DMS53 treated with DMSO at 0.1 percent for 48 hours (cell line): ENCODE data around the gene VAV3.
"Not testable (repeated sequence)": the region's sequence is repeated elsewhere in the genome, so short reads cannot be mapped to it uniquely, and the experiment has no call there.

ENCODE experiments used
- DNase-seq: peaks from one replicate; lab custom pipeline; 2025; ENCODE audit not compliant: unreplicated experiment; lab: John Stamatoyannopoulos, UW

VAV3 gene

DNA sequence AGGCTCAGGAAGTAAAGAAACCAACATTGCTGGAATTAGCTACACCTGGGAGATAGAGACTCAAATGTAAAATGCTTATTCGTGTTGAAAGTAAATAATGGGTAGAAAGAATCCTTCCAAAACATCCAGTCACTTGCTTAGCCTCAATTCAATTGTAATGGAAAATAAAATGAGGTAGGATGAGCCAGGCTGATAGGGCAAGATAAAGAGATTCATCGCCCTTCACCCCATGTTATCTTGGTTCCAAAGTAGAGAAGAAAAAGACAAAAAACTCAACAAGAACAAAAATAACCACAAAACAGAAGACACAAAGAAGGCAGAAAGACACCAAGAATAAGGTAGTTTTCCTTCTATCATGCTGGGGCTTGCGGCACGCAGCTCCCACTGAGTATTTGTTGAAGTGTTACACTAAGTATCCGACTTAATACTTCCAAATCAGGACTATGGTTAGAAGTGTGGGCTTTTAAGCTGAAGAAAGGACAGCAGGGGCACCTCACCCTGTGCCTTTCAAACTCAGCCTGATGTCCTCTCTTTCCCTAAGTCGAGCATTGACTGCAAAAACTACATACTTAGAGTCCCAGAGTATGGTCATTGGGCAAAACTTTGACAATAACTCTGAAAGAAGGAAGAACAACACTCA is 202.1 kb downstream of the VAV3 start:
- no peak for DNase-seq

DNA sequence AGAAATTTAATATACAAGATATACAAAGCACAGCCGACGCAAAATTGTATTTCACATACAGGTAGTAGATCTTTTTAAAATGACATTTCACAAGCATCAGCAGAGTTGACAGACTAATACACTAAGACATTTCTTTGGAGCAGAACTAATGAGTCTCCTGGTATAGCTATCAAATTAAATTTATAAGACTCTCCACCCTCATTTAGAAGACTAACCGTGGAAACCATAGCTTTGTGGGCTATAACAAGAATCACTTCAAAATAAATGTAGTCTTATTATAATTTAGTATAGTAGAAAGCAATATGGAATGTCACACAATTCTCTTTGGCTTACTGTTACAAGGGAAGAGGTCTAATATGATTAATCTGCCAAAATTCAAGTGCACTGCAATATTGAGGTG is 204.9 kb downstream of the VAV3 start:
- DNase-seq = no peak

DNA sequence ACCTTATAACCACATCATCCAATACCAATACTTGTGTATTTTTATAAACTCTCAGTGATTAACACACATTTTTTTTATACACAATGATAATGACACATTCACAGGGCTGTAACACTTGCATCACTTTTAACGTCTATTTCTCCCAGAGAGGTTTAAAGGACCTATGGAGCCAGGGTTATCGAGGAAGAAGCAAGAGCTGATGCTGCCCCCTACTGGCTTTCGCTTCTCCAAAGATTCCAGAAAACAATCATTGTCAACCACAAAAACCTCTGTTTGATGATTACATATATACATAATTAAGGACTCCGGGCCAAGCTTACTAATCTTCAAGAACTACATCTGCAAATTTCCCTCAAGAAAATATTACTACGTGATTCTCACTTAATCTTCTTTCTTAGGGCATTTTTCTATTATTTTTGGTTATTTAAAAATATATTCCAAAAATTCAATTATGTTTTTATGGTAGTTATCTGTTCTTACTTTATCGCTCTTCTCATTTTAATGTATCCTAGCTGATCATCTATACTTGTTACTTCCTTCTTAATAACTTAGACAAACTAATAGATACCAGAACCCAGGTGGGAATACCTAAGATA is 214.5 kb downstream of the VAV3 start:
- DNase-seq = peak; percentile 65

DNA sequence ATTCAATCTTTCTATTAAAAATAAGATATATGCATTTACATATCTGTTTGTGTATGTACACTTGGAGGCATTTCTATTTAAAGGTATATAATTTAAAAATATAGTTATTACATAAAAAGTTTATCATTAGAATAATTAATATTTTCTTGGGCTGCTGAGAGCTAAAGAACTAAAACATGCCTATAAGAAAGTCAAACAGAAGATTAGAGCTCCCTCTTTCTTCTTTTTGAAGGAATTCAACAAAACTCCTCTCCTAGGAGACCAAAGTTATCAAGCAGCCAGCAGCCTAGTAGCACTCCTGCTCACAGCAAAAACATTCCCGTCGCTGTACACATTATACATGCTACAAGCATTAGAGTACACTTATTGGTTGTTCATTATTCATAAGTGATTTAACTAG is 216.4 kb downstream of the VAV3 start:
- DNase-seq = no peak

GRCh38 chr1:107741242-107741641 is 223.7 kb downstream of the VAV3 start:
- no peak for DNase-seq

- DNase-seq = no peak
Observed at GRCh38 chr1:107740579-107740978, 224.4 kb downstream of the VAV3 start.

GRCh38 chr1:107739651-107740050 is 225.3 kb downstream of the VAV3 start:
- DNase-seq = no peak

GRCh38 chr1:107739201-107739600 is 225.8 kb downstream of the VAV3 start:
- DNase-seq = peak; percentile 8

DNA sequence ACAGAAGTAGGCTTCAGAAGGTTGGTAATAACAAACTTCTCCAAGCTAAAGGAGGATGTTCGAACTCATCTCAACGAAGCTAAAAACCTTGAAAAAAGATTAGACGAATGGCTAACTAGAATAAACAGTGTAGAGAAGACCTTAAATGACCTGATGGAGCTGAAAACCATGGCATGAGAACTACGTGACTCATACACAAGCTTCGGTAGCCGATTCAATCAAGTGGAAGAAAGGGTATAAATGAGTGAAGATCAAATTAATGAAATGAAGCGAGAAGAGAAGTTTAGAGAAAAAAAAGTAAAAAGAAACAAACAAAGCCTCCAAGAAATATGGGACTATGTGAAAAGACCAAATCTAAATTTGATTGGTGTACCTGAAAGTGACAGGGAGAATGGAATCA is 231.6 kb downstream of the VAV3 start:
- not testable (repeated sequence) for DNase-seq

GRCh38 chr1:107727866-107728265 is 237.1 kb downstream of the VAV3 start:
- DNase-seq = no peak

DNA sequence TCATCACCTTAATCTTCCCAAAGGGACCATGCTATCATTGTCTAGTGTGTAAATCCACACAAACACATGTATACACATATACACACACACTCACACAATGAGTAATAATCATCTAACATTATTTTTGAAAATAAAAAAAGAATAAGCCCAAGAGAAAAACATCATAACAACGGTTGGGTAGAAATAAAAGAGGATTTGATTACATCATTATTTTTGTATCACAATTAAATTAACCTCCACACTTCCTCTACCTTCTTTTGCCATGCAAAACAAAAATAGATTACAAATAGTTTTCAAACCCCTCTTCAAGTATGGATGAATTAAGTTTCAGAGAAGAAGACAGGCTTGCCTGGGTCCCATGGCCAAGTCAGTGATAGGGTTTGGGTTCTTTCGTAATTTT is 238.1 kb downstream of the VAV3 start:
- DNase-seq = no peak

GRCh38 chr1:107724648-107725047 is 240.3 kb downstream of the VAV3 start:
- DNase-seq = no peak

- DNase-seq = not testable (repeated sequence)
Observed at GRCh38 chr1:107720210-107720609, 244.8 kb downstream of the VAV3 start.

- no peak for DNase-seq
Observed at GRCh38 chr1:107710005-107710404, 255.0 kb downstream of the VAV3 start.

- DNase-seq = no peak
Observed at GRCh38 chr1:107707111-107707510, 257.9 kb downstream of the VAV3 start.

- DNase-seq = no peak
Observed at GRCh38 chr1:107706182-107706581, 258.8 kb downstream of the VAV3 start.

- no peak for DNase-seq
Observed at GRCh38 chr1:107704911-107705310, 260.1 kb downstream of the VAV3 start.

DNA sequence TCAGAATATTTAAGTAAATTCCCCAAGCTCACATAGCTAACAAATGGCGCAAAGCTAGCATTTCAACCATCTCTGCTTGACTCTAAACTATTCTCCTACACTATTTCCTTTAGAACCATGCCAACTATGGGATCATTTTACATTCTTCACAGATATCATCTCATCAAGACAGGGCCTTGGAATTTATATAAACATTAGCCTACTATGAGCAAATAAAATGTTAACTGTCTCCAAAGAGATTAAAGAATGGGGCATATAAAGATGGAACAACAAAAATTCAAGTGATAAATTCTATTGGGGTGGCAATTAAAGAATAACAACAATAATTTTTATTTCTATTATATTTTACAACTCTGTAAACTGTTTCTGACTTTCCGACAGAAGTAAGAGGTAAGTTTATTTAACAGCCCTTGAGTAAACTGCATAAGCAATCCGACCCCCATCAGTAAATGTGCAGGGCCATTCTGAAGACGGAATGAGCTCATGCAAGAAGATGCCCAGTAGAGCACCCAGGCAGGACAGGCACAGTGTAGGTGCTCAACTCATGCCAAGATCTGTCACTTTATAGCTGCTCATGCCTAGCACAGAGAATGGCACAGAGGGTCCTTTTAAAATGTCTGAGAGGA is 261.9 kb downstream of the VAV3 start:
- no peak for DNase-seq

GRCh38 chr1:107700651-107701050 is 264.3 kb downstream of the VAV3 start:
- not testable (repeated sequence) for DNase-seq

GRCh38 chr1:107698161-107698560 is 266.8 kb downstream of the VAV3 start:
- no peak for DNase-seq

DNA sequence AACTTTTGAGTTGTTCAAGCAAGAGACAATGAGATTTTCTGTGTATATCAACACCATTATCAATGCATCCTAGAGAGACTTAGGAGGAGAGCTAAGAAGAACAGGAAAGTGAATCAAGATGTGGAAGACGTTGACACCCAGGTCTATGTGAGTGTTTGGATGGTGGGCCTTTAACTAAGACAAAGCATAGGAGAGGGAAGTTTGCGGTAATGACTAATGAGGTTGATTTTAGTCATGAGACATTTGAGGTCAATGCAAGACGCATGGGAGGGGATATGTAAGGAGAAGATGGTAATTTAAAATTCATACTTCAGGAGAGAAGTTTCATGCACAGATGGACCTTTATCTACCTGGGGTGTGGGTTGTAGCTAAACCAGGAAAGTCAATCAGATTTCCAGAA is 269.6 kb downstream of the VAV3 start:
- no peak for DNase-seq

DNA sequence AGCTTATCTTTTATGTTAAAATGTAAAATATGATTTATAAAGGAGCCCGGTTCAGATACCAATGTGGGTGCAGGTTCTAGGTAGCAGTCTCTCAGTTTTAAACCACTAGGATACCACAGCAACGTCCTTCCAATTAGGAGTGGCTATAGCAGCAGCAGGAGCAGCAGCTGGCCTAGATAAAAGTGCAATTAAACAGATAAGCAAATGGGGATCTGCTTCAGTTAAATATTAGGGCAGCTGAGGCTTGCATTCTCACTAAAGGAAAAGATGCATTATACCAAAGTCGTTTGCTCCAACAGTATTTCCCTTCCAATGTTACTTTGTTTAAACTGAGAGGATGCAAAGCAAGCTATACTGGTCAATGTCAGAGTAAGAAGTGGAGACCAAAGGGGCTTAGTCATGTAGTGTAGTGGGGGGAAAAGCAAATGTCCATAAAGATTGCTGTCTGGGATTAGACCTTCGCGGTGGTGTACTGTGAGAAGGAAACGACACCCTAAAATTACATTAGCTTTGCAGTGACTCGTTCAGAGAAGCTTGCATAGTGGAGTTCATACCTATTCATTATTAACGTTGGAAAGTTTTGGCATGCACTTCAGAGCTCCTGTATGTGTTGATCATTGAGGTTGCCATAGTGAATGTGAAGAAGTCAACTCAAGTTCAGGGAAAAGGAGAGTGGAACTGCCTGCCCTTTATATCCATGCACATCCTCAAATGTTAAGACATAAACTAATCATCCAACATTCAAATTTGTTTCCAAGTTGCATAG is 272.2 kb downstream of the VAV3 start:
- DNase-seq = no peak
